GM21723 (cell line): Measurements from ENCODE around the gene SELENBP1.

Experiments used
- ATAC-seq: cut with Tn5 transposase; IDR thresholded peaks from one replicate; pipeline ENCODE4 v1.9.1; 2021; ENCODE audit warnings: mild to moderate bottlenecking, moderate library complexity; ENCODE audit not compliant: unreplicated experiment

SELENBP1 gene

DNA sequence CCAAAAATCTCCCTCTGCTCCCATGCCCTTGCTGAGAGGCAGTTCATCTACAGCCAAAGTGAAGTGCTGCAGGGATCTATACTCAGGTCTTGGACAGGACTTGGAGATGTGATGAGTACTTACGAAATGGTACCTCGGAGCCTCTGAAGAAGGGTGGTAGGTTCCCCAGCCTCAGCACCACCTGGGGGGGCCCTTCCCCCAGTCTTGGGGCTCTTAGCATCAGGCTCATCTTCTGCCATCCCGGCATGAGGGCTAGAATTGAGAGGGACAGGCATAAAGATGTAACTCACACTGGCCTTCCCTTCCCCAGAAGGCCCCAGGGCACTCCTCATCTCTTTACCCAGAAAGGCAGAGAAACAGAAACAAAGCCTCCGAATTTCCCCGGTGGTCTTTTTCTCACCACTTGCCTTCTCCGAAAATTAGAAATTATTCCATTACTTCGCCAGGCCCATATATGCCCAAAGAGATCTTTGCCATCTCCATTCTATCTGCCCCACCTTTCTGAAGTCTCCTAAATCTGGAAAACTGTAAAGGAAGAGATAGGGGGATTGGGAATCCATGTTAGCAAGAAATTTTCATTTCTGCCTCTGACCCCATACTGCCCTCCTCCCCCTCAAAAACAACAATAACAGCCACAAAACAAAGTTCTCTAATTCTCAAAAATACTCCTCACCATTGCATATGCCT is 26.3 kb downstream of the SELENBP1 start:
- no peak for ATAC-seq

- no peak for ATAC-seq
Observed at GRCh38 chr1:151344291-151344690, 28.2 kb downstream of the SELENBP1 start.

DNA sequence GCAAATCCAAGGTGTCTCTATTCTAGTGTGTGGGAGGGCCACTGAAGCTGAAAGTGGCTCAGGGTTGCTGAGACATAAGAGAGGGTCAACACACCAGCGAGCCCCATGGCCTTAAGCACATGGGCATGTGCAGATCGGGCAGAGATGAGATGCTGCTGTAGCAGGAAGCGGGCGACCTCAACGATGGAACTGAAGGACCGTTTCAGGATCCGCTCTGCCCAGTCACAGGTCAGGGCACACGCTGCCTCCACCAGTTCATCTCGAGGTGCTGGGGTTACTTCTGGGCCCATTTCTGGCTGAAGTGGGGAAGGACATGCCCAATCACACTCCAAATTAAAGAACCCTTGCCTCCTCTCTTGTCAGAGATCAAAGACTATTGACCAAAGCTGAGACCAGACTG is 28.9 kb downstream of the SELENBP1 start:
- no peak for ATAC-seq

GRCh38 chr1:151342569-151342968 is 29.9 kb downstream of the SELENBP1 start:
- ATAC-seq = no peak

DNA sequence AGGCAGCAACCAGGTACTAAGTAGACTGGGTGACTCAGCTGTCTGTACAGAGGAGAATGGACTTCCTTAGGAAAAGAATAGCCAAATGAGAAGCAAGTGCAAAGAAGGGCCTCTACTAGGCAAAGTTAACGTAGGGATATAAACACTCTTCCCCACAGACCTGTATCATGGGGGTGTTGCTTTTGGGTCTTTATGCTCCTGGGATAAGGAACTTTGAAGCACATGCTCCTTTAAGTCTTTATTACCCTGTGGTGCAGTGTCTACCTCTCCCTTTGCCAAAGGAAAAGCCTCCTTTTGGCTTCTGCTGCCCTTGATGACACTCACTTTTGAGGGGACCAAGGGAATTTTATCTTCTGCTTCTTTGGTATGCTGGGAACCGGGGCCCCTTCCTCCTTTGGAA is 30.5 kb downstream of the SELENBP1 start:
- ATAC-seq = no peak

- ATAC-seq = peak; percentile 83
Observed at GRCh38 chr1:151340870-151341754, 31.4 kb downstream of the SELENBP1 start.

DNA sequence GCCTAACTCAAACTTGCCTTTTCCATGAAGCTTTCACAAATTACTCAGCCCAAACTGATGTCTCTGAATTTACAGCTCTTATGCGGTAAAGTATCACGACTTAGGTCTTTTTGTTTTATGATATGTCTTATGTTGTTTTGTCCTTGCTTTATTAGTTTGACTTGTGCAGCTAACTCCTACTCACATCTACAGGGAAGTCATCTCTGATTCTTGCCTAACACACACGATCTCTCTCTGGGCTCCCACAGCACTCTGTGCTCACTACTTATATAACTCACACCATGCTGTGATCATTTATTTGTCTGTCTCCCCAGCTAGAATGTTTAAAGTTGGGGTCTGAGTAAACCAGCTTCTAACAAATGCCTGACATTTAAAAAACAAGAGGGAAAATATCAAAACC is 35.9 kb downstream of the SELENBP1 start:
- ATAC-seq = no peak

GRCh38 chr1:151334822-151335221 is 37.7 kb downstream of the SELENBP1 start:
- no peak for ATAC-seq

DNA sequence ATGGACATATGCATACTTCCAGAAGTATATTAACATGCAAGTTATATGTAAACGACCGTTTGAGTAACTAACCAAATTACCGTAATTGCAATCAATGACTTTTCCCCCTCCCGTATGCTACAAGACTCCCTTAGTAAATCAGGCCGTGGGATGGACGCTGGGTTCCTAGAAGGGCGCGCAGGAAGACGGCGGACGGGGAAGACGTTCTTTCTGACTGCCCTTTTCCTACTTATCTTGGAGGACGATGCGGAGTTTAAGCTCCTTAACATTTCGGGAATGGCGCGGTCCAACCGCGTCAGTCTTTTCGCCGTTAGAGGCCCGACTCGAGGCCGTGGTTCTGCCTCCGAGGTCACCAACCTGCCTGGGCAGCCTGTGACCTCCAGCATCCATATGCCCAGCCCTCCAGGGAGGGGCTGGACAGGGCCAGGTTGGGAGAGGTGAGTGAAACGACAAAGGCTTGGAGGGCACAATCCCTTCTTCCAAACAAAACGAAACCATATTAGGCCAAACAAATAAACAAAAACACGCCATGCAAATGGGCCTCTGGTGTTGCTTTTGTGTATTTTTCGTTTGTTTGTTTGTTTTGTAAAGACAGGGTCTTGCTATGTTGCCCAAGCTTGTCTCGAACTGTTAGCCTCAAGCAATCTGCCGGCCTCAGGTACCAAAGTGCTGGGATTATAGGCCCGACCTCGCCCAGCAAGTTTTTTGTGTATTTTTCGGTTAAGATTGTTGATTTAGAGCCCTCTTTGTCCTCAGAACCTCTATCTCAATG is 44.4 kb downstream of the SELENBP1 start:
- peak; percentile 8 for ATAC-seq

GRCh38 chr1:151327223-151327902 is 45.1 kb downstream of the SELENBP1 start, which contains the start of gene PI4KB:
Gene PI4KB (minus strand): TSS chr1:151327416. CDS start chr1:151316481, 10,935 bp downstream.
- ATAC-seq = peak; percentile 84

- peak; percentile 57 for ATAC-seq
Observed at GRCh38 chr1:151326619-151327222, 45.8 kb downstream of the SELENBP1 start.

DNA sequence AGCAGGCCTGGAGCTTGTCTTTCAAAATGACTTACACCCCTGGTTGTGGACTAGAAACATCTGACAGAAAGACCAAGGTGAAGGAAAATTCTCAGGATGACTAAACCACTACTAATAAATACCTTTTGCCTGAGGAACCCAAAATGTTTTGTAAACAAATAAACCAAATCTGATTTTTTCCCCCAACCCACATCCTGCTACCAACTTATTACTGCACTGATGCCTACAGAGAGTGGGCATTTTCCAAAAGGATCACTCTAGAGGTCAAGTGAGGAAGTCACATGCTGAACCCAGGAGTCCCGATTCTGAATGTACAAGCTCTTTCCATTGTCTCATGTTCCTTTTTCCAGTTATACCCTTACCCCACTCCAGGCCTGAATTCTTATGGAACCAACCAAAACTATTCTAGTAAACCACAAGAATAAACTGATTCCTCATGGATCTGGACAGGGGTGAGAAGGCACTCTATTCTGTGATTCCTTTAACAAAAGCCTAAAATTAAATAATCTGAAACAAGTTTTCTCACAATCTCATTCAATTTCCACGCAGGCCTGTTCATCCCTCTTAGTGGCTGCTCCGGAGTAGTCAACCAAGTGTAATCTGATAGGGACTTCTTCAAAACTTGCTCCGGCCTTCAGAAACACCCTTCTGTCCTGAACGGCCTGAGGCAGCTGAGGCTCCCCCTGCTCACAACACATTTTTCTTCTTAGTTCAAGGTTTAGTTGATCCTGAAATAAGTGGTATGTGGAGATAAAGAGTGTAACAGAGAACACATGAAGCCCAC is 46.7 kb downstream of the SELENBP1 start:
- ATAC-seq = no peak

GRCh38 chr1:151325231-151325630 is 47.3 kb downstream of the SELENBP1 start:
- ATAC-seq = no peak

DNA sequence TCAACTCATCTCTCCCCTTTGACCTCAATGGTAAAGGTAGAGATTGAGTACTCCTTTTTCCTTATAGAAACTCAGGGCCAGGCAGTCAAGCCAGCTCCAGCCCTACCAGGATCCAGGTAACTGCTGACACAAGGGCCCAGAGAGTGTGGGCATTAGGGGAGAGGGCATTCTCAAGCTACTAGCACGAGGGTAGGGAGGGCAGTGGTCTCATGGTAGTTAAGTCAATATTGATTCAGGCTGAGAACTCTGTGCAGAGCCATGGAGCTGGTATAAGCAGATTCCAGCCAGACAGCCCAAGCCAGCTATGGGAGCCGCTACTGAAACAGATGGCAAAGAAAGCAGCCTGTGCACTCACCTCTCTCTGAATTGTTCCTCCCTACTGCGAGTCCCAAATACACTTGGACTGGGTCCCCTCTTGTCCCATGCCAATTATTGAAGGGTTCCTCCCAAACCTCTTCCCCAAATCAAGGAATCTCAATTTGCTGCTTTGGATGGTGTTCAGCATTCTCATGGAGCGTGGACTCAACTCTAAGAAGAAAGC is 48.0 kb downstream of the SELENBP1 start:
- ATAC-seq = no peak

GRCh38 chr1:151318975-151319374 is 53.5 kb downstream of the SELENBP1 start:
- no peak for ATAC-seq

- ATAC-seq = no peak
Observed at GRCh38 chr1:151315565-151316235, 56.8 kb downstream of the SELENBP1 start.
